Stimulated activated CD8-positive, alpha-beta memory T cell treated with anti-CD3 and anti-CD28 coated beads, Interleukin-7, amount 100 ng/mL, for 4 hours (primary cell): ENCODE measurements around the gene CUTC.
"Not testable (repeated sequence)": the region's sequence is repeated elsewhere in the genome, so short reads cannot be mapped to it uniquely, and the experiment has no call there.

ENCODE experiments used
- DNase-seq, 2 donors: peaks; one replicate each; pipeline ENCODE4 v3.0.0-alpha.2; 2020; ENCODE audit warnings: low read depth in 2 of 2

Gene CUTC, protein sequence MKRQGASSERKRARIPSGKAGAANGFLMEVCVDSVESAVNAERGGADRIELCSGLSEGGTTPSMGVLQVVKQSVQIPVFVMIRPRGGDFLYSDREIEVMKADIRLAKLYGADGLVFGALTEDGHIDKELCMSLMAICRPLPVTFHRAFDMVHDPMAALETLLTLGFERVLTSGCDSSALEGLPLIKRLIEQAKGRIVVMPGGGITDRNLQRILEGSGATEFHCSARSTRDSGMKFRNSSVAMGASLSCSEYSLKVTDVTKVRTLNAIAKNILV

GRCh38 chr10:99732033-99732842, at the start of gene CUTC, which contains the start of gene COX15:
Gene CUTC (plus strand): TSS chr10:99732234. CDS start chr10:99732349, 115 bp downstream.
Gene COX15 (minus strand): TSS chr10:99732127. CDS start chr10:99732049, 78 bp downstream.
- DNase-seq, result peak; percentile 91 to 92

- no peak for DNase-seq
Observed at GRCh38 chr10:99682752-99683151, 49.3 kb upstream of the CUTC start.

DNA sequence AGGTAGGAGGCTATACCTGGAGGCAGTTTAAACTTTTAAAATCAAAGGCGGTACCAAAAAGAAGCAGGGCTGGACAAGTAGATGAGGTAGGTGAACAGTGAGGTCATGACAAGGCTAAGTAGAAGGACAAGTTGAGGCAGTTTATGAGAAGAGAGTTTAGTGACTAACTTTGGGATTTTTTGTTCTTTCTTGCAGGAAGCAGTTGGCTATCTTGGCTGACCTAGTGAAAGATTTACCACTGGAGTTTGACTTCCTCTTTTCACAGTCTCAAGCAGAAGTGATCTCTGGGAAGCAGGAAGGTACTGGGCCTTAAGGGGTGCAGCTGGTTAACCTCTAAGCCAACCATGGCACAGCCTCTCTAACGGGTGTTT, 46.5 kb upstream of the CUTC start:
- no peak for DNase-seq

- DNase-seq, result no peak
Observed at GRCh38 chr10:99689461-99689860, 42.6 kb upstream of the CUTC start.

- no peak for DNase-seq
Observed at GRCh38 chr10:99693933-99694583, 38.0 kb upstream of the CUTC start.

DNA sequence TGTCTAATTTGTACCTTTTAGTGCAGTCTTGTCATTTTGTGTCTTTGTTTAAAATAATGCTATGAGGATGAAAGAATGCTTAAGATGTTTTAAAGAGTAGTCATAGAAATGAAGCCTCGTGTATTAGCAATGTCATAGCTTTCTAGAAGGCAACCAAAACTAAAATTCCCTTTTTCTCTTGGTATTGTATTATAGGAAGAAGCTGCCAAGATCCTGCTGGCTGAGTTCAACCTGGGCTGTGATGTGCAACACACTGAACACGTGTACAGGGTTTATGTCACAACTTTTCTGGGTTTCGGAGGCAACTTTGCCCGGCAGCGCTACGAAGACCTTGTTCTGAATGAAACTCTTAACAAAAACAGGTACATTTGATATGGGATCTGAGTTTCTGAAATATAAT, 36.3 kb upstream of the CUTC start:
- no peak for DNase-seq

GRCh38 chr10:99698504-99699080, 33.4 kb upstream of the CUTC start:
- DNase-seq, result no peak

GRCh38 chr10:99700649-99701048, 31.4 kb upstream of the CUTC start:
- DNase-seq, result no peak

DNA sequence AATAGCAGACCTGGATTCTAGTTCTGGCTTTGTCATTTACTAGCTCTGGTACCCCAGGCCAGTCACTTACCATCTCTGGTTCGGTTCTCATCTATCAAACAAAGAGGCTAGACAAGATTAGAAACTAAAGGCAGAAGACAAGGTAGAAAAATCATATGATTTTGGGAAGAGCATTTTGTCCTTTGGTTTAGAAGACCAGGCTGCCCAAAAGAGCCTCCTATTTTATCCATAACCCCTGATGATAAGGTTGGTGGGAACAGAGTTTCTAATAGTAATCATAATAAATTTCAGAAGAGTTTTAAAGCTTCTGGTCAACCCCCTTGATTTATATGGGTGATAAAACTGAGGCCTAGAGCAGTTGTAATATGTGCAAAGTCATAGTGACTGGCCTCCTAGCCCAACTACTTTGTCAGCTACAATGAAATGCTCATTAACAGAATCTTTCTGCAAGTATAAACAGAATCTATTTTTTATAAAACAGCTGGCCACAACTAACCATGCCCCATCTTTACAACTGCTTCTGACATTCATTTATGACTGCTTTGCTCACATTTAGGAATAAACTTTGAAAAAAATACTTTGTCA, 23.5 kb upstream of the CUTC start:
- no peak for DNase-seq

DNA sequence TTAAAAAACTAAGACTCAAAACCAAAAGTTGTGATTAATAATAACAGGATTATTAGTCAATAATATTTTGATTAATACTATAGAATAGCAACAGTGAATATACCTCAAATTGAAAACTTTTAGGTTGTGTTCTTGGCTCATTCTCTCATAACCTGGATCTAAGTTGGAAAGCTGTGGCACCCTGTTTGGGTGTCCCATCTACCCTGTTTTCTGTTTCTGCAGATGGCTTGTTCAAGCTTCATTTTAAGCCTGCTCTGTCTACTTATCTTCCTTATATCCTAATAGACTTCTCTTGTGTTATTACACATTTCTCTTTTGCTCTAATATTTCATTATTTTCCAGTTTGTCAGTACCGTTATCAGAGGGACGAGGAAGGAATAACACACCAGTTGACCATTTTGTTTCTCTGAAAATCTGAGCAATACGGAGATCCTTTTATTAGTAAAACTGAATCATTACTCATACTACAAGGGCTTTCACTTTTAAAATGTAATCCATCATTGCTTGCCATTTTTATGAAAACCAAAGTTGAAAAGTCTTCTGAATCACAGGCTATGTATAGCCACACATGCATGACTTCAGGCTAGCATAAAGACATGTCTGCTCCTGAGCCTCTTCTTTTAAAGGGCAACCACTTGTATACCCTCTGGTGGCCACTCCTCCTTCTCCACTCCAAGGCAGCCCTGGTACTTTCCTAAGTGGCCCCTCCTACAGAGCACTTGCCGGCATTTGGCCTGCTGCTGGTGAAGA, 22.4 kb upstream of the CUTC start:
- no peak for DNase-seq

- DNase-seq, result no peak
Observed at GRCh38 chr10:99711129-99711719, 20.8 kb upstream of the CUTC start.

DNA sequence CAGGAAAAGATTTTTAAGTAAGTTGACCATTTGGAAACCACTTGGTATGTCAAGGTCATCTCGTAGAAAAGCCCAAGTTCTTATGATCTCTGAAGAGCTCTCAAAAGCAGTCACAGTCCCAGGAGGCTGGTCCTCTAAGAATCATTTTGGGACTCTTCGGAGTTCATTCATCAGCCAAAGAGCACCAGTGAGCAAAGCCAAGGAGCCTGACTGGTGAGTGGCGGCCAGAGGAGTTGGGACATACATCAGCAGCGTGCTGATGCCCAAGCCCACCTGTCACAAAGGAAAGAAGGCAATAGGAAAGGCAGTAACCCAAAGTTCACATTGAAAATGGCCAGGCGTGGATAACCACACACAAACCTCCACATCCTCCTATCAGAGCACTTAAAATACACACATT, 17.6 kb upstream of the CUTC start:
- DNase-seq, result no peak

- no peak for DNase-seq
Observed at GRCh38 chr10:99720387-99720786, 11.6 kb upstream of the CUTC start.

DNA sequence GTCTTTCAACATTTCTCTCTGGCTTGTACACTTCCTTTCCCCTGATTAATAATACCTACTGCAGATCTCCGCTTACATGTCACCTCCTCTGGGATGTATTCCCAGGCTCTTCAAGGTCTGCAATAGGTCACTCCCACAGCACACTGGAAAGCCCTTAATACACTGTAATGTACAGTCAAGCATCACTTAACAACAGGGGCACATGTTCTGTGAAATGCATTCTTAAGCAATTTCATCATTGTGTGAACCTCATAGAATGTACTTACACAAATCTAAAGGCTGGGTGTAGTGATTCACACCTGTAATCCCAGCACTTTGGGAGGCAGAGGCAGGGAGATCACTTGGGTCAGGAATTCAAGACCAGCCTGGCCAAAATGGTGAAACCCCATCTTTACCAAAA, 2.0 kb upstream of the CUTC start:
- DNase-seq, result no peak

- DNase-seq, result no peak
Observed at GRCh38 chr10:99731306-99732032, 565 bp upstream of the CUTC start.

DNA sequence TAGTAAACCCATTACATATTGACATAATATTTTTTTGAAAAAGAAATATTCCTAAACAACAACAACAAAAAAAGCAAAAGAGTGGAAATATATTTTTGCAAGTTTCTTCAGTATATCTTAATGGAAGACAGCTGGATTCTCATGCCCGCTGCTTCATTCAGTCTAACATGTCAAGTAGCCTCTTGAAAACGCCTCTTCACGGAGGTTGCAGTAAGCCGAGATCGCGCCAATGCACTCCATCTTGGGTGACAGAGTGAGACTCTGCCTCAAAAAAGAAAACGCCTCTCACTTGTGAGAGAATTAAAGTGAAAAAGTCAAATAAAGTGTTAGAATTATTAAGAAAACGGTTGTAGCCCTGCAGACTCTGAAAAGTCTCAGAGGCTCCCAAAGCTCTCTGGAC, 1.3 kb downstream of the CUTC start:
- DNase-seq, result no peak

DNA sequence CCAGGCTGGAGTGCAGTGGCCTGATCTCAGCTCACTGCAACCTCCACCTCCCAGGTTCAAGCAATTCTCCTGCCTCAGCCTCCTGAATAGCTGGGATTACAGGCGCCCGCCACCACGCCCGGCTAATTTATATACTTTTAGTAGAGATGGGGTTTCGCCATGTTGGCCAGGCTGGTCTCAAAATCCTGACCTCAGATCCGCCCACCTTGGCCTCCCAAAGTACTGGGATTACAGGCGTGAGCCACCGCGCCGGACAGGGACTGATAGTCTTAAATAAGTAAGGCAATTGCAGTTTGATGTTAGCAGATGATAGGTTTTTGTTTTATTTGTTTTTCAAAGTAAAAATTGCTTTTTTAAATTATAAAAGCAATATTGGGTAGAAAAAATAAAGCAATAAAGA, 2.1 kb downstream of the CUTC start:
- not testable (repeated sequence) for DNase-seq

DNA sequence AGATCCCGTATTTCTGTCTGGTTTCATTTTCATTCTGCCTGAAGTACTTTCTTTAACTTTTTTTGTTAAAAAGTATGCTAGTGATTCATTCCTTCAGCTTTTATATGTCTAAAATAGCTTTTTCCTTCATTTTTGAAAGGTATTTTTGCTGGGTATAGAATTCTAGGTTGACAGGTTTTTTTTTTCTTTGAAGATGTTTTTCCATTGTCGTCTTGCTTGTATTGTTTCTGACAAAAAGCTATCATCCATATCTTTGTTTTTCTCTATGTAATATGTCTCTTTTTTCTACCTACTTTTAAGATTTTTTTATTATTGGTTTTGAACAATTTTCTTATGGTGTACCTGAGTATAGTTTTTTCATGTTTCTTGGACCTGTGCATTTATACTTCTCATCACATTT, 8.2 kb downstream of the CUTC start:
- no peak for DNase-seq

GRCh38 chr10:99740933-99741559, 9.0 kb downstream of the CUTC start:
- no peak for DNase-seq

GRCh38 chr10:99742254-99742653, 10.2 kb downstream of the CUTC start:
- no peak for DNase-seq
